ENCODE results near the gene GNB3.

The GNB3 gene

DNA sequence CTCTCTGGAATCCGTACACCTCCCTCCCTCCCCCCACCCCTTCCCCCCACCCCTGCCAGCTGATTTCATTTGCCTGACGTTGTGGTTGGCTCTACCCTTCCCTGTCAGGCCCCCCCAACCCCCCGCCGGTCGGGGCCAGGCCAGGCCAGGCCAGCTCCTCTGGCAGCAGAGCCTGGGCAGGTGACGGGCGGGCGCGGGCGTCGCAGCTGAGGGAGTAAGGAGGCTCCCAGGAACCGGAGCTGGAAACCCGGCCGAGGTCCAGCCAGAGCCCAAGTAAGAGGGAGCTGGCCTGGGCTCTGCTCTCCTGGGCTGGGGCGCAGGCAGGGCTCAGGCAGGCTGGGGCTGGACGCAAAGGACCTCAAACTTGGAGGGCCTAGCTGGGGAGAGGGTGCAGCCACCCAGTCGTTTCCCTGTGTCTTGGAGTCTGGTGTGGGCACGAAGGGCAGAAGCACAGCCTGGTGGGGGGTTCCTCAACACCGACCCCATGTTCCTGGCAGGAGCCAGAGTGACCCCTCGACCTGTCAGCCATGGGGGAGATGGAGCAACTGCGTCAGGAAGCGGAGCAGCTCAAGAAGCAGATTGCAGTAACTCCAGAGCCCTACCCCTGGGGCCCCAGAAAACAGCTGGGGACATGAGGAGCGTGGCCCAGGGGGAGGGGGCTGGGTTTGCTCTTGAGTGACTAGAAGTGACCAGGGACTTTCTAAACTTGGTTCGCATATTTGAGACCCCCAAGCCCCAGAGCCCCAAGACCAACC, at the start of gene GNB3:
GNB3 (plus strand) TSS at position 165 of the 755 bp plus-strand sequence; CDS start at position 528, 363 bp downstream.
- H3K4me1 ChIP-seq (ENCODE audit: insufficient read depth, low read length) = peaks cover 5% of the 10 kb centered on the region
- peaks cover 11% of the 10 kb centered on the region for H3K36me3 ChIP-seq (ENCODE audit: insufficient read depth, low read length)
- H3K9ac ChIP-seq (ENCODE audit: low read depth, low read length) = no peak within 1 kb of the TSS
- no peaks in the 10 kb centered on the region for H3K9me3 ChIP-seq (ENCODE audit: control insufficient read depth, insufficient read depth, low read length)

DNA sequence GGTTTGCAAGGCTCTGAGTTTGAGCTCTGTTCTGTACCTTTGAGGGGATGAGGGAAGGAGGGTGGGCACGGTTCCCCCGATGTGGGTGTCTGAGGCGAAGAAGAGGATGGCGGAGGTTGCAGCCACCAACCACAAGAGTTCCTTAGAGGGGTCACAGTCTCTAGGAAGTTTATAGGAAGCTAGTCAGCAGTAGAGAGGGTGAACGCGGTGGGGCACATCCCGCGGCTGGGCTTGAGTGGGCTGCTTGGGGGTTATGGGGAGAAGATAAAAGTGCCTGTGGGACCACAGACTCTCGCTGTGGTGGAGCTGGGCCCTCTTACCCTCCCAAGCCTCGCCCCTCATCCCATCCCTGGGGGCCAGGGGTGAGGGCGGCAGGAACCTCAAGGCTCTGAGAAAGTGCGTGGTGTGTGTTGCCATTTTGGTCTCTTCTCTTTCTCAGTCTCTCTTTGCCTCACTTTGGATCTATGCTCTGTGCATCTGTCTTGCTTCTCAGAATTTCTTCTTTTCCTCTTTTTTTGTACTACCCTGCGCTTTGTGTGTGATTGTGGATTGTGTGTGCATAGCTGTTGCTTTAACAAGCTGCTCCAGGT, 48.7 kb upstream of the GNB3 start:
- Histone ChIP-seq H3K9ac (ENCODE audit: low read depth, low read length) (no peak overlapping the region), H3K36me3 (ENCODE audit: insufficient read depth, low read length) (no peaks in the 10 kb centered on the region), H3K9me3 (ENCODE audit: control insufficient read depth, insufficient read depth, low read length) (no peaks in the 10 kb centered on the region), H3K4me1 (ENCODE audit: insufficient read depth, low read length) (peaks cover 7% of the 10 kb centered on the region)

GRCh38 chr12:6792522-6793201, 48.1 kb upstream of the GNB3 start:
- Histone ChIP-seq H3K9ac (ENCODE audit: low read depth, low read length) (no peak overlapping the region), H3K4me1 (ENCODE audit: insufficient read depth, low read length) (peaks cover 4% of the 10 kb centered on the region; the same call in 1 of the 2 replicates), H3K9me3 (ENCODE audit: control insufficient read depth, insufficient read depth, low read length) (no peaks in the 10 kb centered on the region), H3K36me3 (ENCODE audit: insufficient read depth, low read length) (no peaks in the 10 kb centered on the region)

DNA sequence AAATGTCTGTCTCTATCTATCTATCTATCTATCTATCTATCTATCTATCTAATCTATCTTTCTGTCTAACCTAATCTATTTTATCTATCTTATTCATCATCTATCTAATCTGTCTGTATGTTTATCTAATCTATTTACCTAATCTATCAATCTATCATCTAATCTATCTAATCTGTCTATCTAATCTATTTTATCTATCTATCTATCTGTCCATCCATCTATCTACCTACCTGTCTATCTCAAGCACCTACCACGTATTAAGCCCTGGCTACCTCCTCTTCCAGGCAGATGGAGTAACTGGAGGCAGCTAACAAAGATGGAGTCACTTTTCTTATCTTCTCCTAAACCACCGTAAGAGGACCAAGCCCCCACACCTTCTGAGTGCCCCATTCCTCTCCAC, 45.6 kb upstream of the GNB3 start:
- no peak overlapping the region for H3K9ac ChIP-seq (ENCODE audit: low read depth, low read length)
- no peaks in the 10 kb centered on the region for H3K36me3 ChIP-seq (ENCODE audit: insufficient read depth, low read length)
- H3K9me3 ChIP-seq (ENCODE audit: control insufficient read depth, insufficient read depth, low read length) = no peaks in the 10 kb centered on the region
- no peaks in the 10 kb centered on the region; the same call in 1 of the 2 replicates for H3K4me1 ChIP-seq (ENCODE audit: insufficient read depth, low read length)

GRCh38 chr12:6796576-6796975, 44.1 kb upstream of the GNB3 start:
- Histone ChIP-seq H3K4me1 (ENCODE audit: insufficient read depth, low read length) (no peaks in the 10 kb centered on the region; the same call in 1 of the 2 replicates), H3K9me3 (ENCODE audit: control insufficient read depth, insufficient read depth, low read length) (no peaks in the 10 kb centered on the region), H3K9ac (ENCODE audit: low read depth, low read length) (no peak overlapping the region), H3K36me3 (ENCODE audit: insufficient read depth, low read length) (no peaks in the 10 kb centered on the region)

DNA sequence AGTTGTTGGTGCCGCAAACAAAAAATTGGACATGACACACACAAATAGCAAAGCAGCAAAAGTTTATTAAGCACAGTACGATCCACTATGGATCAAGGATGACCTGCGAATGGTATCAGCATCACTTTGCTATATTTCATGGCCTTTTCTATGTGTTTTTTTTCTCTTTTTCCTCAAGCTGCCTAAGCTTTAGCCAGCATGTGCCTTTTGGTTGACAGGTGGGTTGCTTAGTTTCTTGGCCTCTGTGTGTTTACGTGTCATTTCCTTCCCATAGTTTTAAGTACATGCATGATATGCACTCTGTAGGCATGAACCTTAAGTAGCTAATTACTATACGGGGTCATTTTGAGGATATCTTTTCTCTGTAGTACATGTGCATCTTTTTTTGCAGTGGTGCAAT, 41.6 kb upstream of the GNB3 start:
- H3K9me3 ChIP-seq (ENCODE audit: control insufficient read depth, insufficient read depth, low read length) = no peaks in the 10 kb centered on the region
- no peaks in the 10 kb centered on the region for H3K36me3 ChIP-seq (ENCODE audit: insufficient read depth, low read length)
- no peak overlapping the region for H3K9ac ChIP-seq (ENCODE audit: low read depth, low read length)
- no peaks in the 10 kb centered on the region for H3K4me1 ChIP-seq (ENCODE audit: insufficient read depth, low read length)

DNA sequence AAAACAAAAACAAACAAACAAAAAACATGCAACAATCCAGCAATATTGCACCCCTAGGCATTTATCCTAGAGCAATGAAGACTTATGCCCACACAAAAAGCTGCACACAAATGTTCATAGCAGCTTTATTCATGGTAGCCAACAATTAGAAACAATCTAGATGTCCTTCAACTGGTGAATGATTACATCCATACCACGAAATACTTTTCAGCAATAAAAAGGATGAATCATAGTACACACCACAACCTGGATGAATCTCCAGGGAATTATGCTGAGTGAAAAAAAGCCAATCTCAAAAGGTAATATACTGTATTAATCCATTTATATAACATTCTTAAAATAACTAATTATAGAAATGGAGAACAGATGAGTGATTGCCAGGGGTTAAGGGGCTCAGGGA, 33.6 kb upstream of the GNB3 start:
- Histone ChIP-seq H3K4me1 (ENCODE audit: insufficient read depth, low read length) (peaks cover 6% of the 10 kb centered on the region; the same call in 1 of the 2 replicates), H3K9me3 (ENCODE audit: control insufficient read depth, insufficient read depth, low read length) (no peaks in the 10 kb centered on the region), H3K9ac (ENCODE audit: low read depth, low read length) (no peak overlapping the region), H3K36me3 (ENCODE audit: insufficient read depth, low read length) (no peaks in the 10 kb centered on the region)

DNA sequence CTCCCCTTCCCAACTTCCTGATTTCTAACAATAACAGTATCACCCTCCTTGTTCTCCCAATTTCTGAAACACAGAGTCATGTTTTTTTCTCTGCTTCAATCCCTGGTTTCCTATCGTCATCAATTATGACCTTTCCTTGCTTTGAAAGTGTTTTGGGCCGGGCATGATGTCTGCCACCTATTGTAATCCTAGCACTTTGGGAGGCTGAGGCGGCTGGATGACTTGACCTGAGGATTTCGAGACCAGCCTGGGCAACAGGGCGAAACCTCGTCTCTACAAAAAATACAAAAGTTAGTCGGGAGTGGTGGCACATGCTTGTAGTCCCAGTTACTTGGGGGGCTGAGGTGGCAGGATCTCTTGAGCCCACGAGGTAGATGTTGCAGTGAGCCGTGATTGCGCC, 31.7 kb upstream of the GNB3 start:
- Histone ChIP-seq H3K36me3 (ENCODE audit: insufficient read depth, low read length) (no peaks in the 10 kb centered on the region), H3K4me1 (ENCODE audit: insufficient read depth, low read length) (peaks cover 6% of the 10 kb centered on the region; the same call in 1 of the 2 replicates), H3K9me3 (ENCODE audit: control insufficient read depth, insufficient read depth, low read length) (no peaks in the 10 kb centered on the region), H3K9ac (ENCODE audit: low read depth, low read length) (no peak overlapping the region)

DNA sequence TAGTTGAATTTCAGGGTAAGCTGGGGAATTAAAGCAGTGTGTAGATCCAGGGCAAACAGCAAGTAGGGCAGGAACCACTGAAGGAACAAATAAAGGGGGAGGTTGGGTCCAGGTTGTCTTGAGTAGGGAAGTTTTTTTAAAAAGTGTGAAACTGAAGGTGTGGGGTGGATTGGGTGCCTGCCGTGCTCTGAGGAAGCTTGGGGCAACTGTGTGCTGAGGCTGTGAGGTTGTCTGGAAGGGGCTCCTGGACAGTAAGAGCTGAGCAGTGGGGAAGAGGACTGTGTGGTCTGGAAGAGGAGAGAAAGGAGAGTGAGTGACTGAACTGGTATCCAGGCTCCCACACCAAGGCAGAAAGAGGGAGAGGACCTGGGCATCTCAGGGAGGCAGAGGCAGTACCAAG, 30.0 kb upstream of the GNB3 start:
- Histone ChIP-seq H3K4me1 (ENCODE audit: insufficient read depth, low read length) (peaks cover 6% of the 10 kb centered on the region; the same call in 1 of the 2 replicates), H3K9me3 (ENCODE audit: control insufficient read depth, insufficient read depth, low read length) (no peaks in the 10 kb centered on the region), H3K9ac (ENCODE audit: low read depth, low read length) (no peak overlapping the region), H3K36me3 (ENCODE audit: insufficient read depth, low read length) (no peaks in the 10 kb centered on the region)

DNA sequence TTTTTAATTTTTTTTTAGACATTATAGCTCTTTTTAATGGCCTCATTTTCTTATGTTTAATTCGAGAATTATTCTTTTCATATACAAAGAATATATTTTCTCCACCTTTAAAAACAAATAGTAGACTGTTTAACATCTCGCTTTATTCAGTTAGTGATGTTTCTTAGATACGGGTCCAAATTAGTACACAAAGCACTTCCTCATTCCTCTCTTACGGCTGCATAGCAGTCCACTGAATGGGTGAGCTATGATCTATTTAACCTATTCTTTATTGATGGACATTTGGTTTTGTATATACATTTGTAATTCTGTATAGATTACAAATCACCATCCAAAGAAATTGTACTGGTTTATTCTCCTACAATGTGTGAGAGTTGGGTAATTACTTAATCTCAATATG, 27.4 kb upstream of the GNB3 start:
- no peaks in the 10 kb centered on the region for H3K36me3 ChIP-seq (ENCODE audit: insufficient read depth, low read length)
- peaks cover 13% of the 10 kb centered on the region; the same call in 1 of the 2 replicates for H3K4me1 ChIP-seq (ENCODE audit: insufficient read depth, low read length)
- no peaks in the 10 kb centered on the region for H3K9me3 ChIP-seq (ENCODE audit: control insufficient read depth, insufficient read depth, low read length)
- no peak overlapping the region for H3K9ac ChIP-seq (ENCODE audit: low read depth, low read length)

DNA sequence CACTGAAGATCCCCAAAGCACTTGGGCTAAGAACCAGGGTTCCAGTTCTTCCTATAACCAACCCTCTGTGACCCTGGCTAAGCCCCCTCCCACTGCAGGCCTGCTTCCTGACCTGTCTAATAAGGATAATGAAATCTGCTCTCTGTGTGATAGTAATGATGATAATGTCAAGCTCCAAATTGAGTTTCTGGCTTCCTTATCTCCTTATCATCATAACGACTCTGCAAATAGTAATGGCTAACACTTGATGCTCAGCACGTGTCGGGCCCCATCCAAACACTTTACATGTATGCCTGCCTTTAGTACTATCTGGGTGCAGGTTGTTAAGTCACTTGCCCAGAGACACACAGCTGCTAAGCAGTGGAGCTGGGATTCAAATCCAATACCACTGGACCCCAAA, 24.1 kb upstream of the GNB3 start:
- H3K9ac ChIP-seq (ENCODE audit: low read depth, low read length) = no peak overlapping the region
- no peaks in the 10 kb centered on the region for H3K36me3 ChIP-seq (ENCODE audit: insufficient read depth, low read length)
- peaks cover 25% of the 10 kb centered on the region for H3K4me1 ChIP-seq (ENCODE audit: insufficient read depth, low read length)
- H3K9me3 ChIP-seq (ENCODE audit: control insufficient read depth, insufficient read depth, low read length) = no peaks in the 10 kb centered on the region

- no peaks in the 10 kb centered on the region for H3K9me3 ChIP-seq (ENCODE audit: control insufficient read depth, insufficient read depth, low read length)
- no peak overlapping the region for H3K9ac ChIP-seq (ENCODE audit: low read depth, low read length)
Measured at GRCh38 chr12:6817098-6817497, 23.6 kb upstream of the GNB3 start.

DNA sequence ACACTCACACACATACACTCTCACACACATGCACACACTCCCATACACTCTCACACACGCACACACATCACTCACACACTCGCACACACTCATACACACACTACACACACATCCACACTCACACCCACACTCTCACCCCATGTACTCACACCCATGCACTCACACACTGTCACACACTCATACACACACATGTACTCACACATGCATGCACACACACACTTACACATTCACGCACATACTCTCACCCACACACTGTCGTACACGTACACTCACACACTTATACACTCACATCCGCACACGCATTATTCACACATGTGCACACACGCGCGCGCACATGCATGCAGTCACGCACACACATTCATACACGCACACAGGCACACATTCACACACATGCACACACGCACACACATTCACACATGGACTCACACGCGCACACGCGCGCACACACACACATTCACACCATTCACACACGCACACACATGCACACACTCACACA, 23.0 kb upstream of the GNB3 start:
- Histone ChIP-seq H3K9ac (ENCODE audit: low read depth, low read length) (no peak overlapping the region), H3K4me1 (ENCODE audit: insufficient read depth, low read length) (peaks cover 25% of the 10 kb centered on the region), H3K9me3 (ENCODE audit: control insufficient read depth, insufficient read depth, low read length) (no peaks in the 10 kb centered on the region), H3K36me3 (ENCODE audit: insufficient read depth, low read length) (no peaks in the 10 kb centered on the region)

More at GRCh38 chr12:6817098-6817497, 23.6 kb upstream of the GNB3 start:
- Histone ChIP-seq H3K36me3 (ENCODE audit: insufficient read depth, low read length) (no peaks in the 10 kb centered on the region), H3K4me1 (ENCODE audit: insufficient read depth, low read length) (peaks cover 25% of the 10 kb centered on the region)

DNA sequence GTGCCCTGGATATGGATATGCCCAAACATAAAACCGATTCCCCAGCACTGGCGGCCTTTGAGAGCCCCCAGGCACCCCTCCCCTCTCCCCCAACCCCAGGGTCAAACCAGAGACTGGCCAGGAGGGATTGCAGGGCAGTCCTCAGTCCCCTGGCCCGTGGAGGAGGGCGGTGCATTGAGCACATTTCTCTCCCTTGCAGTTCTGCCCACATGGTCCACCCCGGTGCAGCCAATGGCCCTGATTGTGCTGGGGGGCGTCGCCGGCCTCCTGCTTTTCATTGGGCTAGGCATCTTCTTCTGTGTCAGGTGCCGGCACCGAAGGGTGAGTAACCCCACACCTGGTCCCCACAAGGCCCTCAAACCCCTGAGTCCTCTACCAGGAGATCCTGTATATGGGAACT, 22.5 kb upstream of the GNB3 start:
- H3K4me1 ChIP-seq (ENCODE audit: insufficient read depth, low read length) = peaks cover 25% of the 10 kb centered on the region

More for the DNA sequence above, 22.5 kb upstream of the GNB3 start:
- Histone ChIP-seq H3K9me3 (ENCODE audit: control insufficient read depth, insufficient read depth, low read length) (no peaks in the 10 kb centered on the region), H3K9ac (ENCODE audit: low read depth, low read length) (0 out of 2 replicates have a peak overlapping the region, but pooled peaks have one; percentile 3), H3K36me3 (ENCODE audit: insufficient read depth, low read length) (no peaks in the 10 kb centered on the region)

Data from ES-I3 (cell line).